Liver (tissue), 9 donors: ENCODE results near the gene TP73. TPM values are rescaled to one million over a fixed set of nuclear protein-coding genes. Genes with fewer than 3 reads are reported as not detected.

Experiments
- DNase-seq: peaks from one replicate; pipeline ENCODE4 v3.0.0-alpha.2; 2017; ENCODE audit warnings: low spot score
- H3K27ac ChIP-seq, 2 donors: one replicate each; pipeline ENCODE4 v1.7.0; 2013; ENCODE audit warnings: inconsistent platforms in 2 of 2, low read length in 2 of 2, control low read depth in 1 of 2, low read depth in 1 of 2, mild to moderate bottlenecking in 1 of 2
- H3K27me3 ChIP-seq, 4 donors: one replicate each; pipeline versions ENCODE4 v1.6.1 to v1.7.0; 2013; ENCODE audit warnings: low read length in 3 of 4, inconsistent platforms in 1 of 4, mild to moderate bottlenecking in 1 of 4, moderate library complexity in 1 of 4; ENCODE audit not compliant: control insufficient read depth in 4 of 4, insufficient read depth in 4 of 4
- H3K36me3 ChIP-seq, 4 donors: one replicate each; pipeline versions ENCODE4 v1.6.1 to v1.7.0; 2013; ENCODE audit warnings: low read length in 3 of 4, mild to moderate bottlenecking in 3 of 4, low read depth in 1 of 4, moderate library complexity in 1 of 4; ENCODE audit not compliant: control insufficient read depth in 4 of 4, insufficient read depth in 3 of 4
- H3K4me1 ChIP-seq, 4 donors: one replicate each; pipeline versions ENCODE4 v1.6.1 to v1.7.0; 2013; ENCODE audit warnings: low read length in 3 of 4, mild to moderate bottlenecking in 3 of 4, moderate library complexity in 1 of 4; ENCODE audit not compliant: control insufficient read depth in 4 of 4, insufficient read depth in 4 of 4
- H3K4me3 ChIP-seq, 3 donors: one replicate each; pipeline versions ENCODE4 v1.6.1 to v1.7.0; 2013; ENCODE audit warnings: low read length in 3 of 3, control low read depth in 1 of 3, low read depth in 1 of 3, mild to moderate bottlenecking in 1 of 3
- H3K9ac ChIP-seq, 2 donors: one replicate each; pipeline ENCODE4 v1.7.0; 2013; ENCODE audit warnings: low read length in 2 of 2, mild to moderate bottlenecking in 2 of 2, moderate library complexity in 2 of 2, control low read depth in 1 of 2, low read depth in 1 of 2
- H3K9me3 ChIP-seq, 4 donors: one replicate each; pipeline versions ENCODE4 v1.6.1 to v1.7.0; 2013; ENCODE audit warnings: low read length in 3 of 4; ENCODE audit not compliant: control insufficient read depth in 4 of 4
- ATF3 ChIP-seq: IDR thresholded peaks from 2 replicates; pipeline ENCODE4 v1.6.1; 2016; ENCODE audit warnings: antibody characterized with exemption
- CTCF ChIP-seq: fragments of 150-350 bp; IDR thresholded peaks from 2 replicates; pipeline ENCODE4 v1.5.1; 2017; ENCODE audit warnings: improper control_type of control experiment, low read depth, low read length; ENCODE audit not compliant: missing input control
- EGR1 ChIP-seq, 2 donors: IDR thresholded peaks; 2 replicates each; pipeline ENCODE4 v1.6.1; 2016 to 2018; ENCODE audit warnings: antibody characterized with exemption in 2 of 2, low read depth in 2 of 2
- FOXA1 ChIP-seq: IDR thresholded peaks from 2 replicates; pipeline ENCODE4 v1.6.1; 2016; ENCODE audit warnings: antibody characterized with exemption
- HNF4G ChIP-seq: IDR thresholded peaks from 2 replicates; pipeline ENCODE4 v1.6.1; 2016; ENCODE audit warnings: antibody characterized with exemption
- MAX ChIP-seq: IDR thresholded peaks from 2 replicates; pipeline ENCODE4 v1.6.1; 2016; ENCODE audit warnings: antibody characterized with exemption
- NR2F2 ChIP-seq: IDR thresholded peaks from 2 replicates; pipeline ENCODE4 v1.6.1; 2016; ENCODE audit warnings: antibody characterized with exemption
- RAD21 ChIP-seq, 2 donors: IDR thresholded peaks; 2 replicates each; pipeline ENCODE4 v1.6.1; 2016; ENCODE audit warnings: antibody characterized with exemption in 2 of 2, mild to moderate bottlenecking in 2 of 2
- RXRA ChIP-seq, 2 donors: IDR thresholded peaks; 2 replicates each; pipeline ENCODE4 v1.6.1; 2017 to 2018; ENCODE audit warnings: antibody characterized with exemption in 2 of 2, mild to moderate bottlenecking in 1 of 2
- SP1 ChIP-seq: IDR thresholded peaks from 2 replicates; pipeline ENCODE4 v1.6.1; 2018; ENCODE audit warnings: antibody characterized with exemption, mild to moderate bottlenecking
- TAF1 ChIP-seq: conservative IDR thresholded peaks from 2 replicates; pipeline ENCODE4 v1.6.1; 2016; ENCODE audit warnings: antibody characterized with exemption, mild to moderate bottlenecking
- WGBS: extraction: QIAGEN DNeasy Blood & Tissue Kit; methylation state at CpG from one replicate; pipeline ENCODE4 v1.1.7; 2013; 5-methylcytosine and 5-hydroxymethylcytosine counted together
- polyA plus RNA-seq, 2 donors: library from polyadenylated mRNA; stranded (reverse) in 1 of 2; unstranded in 1 of 2; fragments of 200-250 nt in 1 of 2; fragments of >200 nt in 1 of 2; fragmentation: Nextera tagmentation in 1 of 2; extraction: Ambion mirVana in 1 of 2; gene quantifications; one replicate each; pipeline versions ENCODE4 v1.2.1 to v1.2.3, GENCODE V29; 2013 to 2015
- total RNA-seq, 2 donors: library from RNA; depleted of rRNA; stranded (reverse); fragments of >200 nt; gene quantifications; one replicate each; pipeline ENCODE4 v1.2.3, GENCODE V29; 2014
- TF ChIP-seq, protein P1 (sequence below): IDR thresholded peaks from 2 replicates; pipeline ENCODE4 v1.6.1; 2016; ENCODE audit warnings: antibody characterized with exemption
- TF ChIP-seq, protein P2 (sequence below): IDR thresholded peaks from 2 replicates; pipeline ENCODE4 v1.6.1; 2016; ENCODE audit warnings: antibody characterized with exemption, mild to moderate bottlenecking
- donor health status: healthy.
- donor health status: healthy.
- donor health status: healthy.
- donor health status: healthy.
- donor health status: healthy.

TP73 gene
- total and polyA plus RNA-seq, 4 donors: 0.08 to 0.29 (median 0.18) TPM

DNA sequence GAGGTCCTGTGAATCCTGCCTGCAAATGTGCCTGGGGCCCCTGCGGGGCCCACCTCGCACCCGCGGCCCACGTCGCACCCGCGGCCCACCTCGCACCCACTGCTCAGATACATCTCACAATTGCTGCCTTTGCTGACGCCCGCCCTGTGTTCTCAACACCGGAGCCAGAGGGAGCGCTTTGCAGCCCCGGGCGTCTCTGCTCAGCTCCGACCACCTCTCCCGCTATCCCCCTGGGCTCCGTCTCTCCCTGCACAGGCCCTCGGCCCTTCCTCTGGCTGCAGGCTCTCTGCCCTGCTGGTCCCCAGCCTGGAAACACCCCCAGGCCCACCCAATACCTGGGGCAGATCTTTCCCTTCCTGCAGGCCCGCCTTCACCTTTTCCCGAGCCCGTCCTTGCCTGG lies 44.8 kb downstream of the TP73 start:
- WGBS: 91% methylated on average over 22 of the region's 22 CpGs
- no peaks in the 10 kb centered on the region for H3K36me3 ChIP-seq
- H3K27me3 ChIP-seq: no peaks in the 10 kb centered on the region
- TF ChIP-seq HNF4G (no peak), MAX (no peak), CTCF (no peak), EGR1 (IDR thresholded peaks at IDR 0.05; ENCODE audit: low read depth in 2 of 2) (no peak), FOXA1 (no peak), SP1 (no peak), TAF1 (no peak), RXRA (IDR thresholded peaks at IDR 0.05) (no peak), NR2F2 (no peak)
- TF ChIP-seq, protein P1, sequence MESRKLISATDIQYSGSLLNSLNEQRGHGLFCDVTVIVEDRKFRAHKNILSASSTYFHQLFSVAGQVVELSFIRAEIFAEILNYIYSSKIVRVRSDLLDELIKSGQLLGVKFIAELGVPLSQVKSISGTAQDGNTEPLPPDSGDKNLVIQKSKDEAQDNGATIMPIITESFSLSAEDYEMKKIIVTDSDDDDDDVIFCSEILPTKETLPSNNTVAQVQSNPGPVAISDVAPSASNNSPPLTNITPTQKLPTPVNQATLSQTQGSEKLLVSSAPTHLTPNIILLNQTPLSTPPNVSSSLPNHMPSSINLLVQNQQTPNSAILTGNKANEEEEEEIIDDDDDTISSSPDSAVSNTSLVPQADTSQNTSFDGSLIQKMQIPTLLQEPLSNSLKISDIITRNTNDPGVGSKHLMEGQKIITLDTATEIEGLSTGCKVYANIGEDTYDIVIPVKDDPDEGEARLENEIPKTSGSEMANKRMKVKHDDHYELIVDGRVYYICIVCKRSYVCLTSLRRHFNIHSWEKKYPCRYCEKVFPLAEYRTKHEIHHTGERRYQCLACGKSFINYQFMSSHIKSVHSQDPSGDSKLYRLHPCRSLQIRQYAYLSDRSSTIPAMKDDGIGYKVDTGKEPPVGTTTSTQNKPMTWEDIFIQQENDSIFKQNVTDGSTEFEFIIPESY: no peak
- H3K4me3 ChIP-seq: no peak overlapping the region
- peaks cover 0 to 4% (median under 1%) of the 10 kb centered on the region in 4 donors for H3K4me1 ChIP-seq
- no peak overlapping the region for H3K9ac ChIP-seq
- H3K27ac ChIP-seq: no peak overlapping the region
- no peak for DNase-seq
- no peaks in the 10 kb centered on the region for H3K9me3 ChIP-seq

GRCh38 chr1:3697810-3698209 lies 45.5 kb downstream of the TP73 start:
- TF ChIP-seq EGR1 (IDR thresholded peaks at IDR 0.05; ENCODE audit: low read depth in 2 of 2) (no peak), FOXA1 (no peak), ATF3 (no peak), RAD21 (IDR thresholded peaks at IDR 0.05) (no peak), SP1 (no peak), MAX (no peak)
- TF ChIP-seq, protein P2, sequence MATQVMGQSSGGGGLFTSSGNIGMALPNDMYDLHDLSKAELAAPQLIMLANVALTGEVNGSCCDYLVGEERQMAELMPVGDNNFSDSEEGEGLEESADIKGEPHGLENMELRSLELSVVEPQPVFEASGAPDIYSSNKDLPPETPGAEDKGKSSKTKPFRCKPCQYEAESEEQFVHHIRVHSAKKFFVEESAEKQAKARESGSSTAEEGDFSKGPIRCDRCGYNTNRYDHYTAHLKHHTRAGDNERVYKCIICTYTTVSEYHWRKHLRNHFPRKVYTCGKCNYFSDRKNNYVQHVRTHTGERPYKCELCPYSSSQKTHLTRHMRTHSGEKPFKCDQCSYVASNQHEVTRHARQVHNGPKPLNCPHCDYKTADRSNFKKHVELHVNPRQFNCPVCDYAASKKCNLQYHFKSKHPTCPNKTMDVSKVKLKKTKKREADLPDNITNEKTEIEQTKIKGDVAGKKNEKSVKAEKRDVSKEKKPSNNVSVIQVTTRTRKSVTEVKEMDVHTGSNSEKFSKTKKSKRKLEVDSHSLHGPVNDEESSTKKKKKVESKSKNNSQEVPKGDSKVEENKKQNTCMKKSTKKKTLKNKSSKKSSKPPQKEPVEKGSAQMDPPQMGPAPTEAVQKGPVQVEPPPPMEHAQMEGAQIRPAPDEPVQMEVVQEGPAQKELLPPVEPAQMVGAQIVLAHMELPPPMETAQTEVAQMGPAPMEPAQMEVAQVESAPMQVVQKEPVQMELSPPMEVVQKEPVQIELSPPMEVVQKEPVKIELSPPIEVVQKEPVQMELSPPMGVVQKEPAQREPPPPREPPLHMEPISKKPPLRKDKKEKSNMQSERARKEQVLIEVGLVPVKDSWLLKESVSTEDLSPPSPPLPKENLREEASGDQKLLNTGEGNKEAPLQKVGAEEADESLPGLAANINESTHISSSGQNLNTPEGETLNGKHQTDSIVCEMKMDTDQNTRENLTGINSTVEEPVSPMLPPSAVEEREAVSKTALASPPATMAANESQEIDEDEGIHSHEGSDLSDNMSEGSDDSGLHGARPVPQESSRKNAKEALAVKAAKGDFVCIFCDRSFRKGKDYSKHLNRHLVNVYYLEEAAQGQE: no peak
- no peak overlapping the region for H3K27ac ChIP-seq
- no peak overlapping the region for H3K4me3 ChIP-seq
- no peak for DNase-seq
- no peak overlapping the region for H3K9ac ChIP-seq
- peaks cover 0 to 4% (median under 1%) of the 10 kb centered on the region in 4 donors for H3K4me1 ChIP-seq
- H3K9me3 ChIP-seq: no peaks in the 10 kb centered on the region
- whole genome bisulfite sequencing: 80% methylated on average over 12 of the region's 12 CpGs
- no peaks in the 10 kb centered on the region for H3K36me3 ChIP-seq
- no peaks in the 10 kb centered on the region for H3K27me3 ChIP-seq
